8988T (cell line): ENCODE results near the gene MED13L.
"Not testable (repeated sequence)": the region's sequence is repeated elsewhere in the genome, so short reads cannot be mapped to it uniquely, and the experiment has no call there.

Experiments
- DNase-seq: peaks from one replicate; pipeline ENCODE4 v3.0.0; 2011

MED13L gene

DNA sequence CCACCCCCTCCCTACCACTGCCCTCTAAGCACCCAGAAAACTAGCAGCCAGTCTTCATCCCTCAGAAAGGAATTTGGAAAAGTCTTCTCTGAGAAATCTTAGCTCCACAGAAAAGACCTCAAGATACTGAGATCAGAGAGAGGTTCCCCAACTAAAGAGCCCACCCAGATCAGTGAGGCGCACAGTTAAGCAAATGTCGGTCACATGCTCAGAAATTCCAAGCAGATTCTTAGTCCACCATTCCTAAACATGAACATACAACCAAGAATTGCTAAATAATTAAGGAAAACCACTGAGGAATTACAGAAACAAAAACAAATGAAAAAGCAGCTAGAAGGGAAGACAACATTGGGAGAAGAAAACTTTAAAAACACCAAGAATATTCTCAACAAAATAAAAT, 32.3 kb downstream of the MED13L start:
- no peak for DNase-seq

DNA sequence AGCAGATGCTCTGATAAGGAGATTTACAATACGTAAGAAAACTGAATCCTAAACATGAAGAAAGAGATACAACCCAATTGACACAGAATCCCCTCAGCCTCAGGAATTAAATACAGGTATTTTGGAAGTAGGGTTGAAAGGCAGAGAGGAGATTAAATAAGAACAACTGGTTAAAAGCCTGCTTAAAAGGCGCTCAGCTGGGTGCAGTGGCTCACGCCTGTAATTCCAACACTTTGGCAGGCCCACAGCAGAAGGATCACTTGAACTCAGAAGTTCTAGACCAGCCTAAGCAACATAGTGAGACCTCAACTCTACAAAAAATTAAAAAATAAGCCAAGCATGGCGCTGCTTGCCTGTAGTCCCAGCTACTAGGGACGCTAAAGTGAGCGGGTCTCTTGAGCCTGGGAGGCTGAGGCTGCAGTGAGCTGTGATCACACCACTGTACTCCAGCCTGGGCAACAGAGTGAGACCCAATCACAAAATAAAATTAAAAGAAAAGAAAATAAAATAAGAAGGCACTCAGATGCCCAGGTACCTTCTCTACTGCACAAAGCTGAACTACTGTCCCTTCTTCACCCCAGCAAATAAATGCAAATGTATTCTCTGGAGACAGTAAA, 32.9 kb downstream of the MED13L start:
- DNase-seq, result no peak

DNA sequence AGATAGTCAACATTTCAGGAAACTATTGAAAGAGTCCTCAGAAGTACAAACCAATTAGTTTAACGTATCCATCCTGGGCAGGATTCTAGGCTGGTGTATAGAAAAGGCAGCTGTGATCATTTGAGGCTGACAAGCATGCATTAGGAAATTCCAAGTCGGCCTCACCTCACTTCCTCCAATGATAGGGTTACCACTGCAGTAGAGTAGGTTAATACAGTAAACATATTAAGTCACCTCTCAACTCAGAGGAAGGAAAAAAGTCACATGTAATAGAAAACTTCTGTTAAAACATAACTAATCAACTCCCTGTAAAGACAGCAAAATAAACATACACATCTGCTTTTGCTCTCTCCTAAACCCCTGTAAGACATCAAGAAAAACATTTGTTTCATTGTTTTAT, 33.5 kb downstream of the MED13L start:
- DNase-seq, result no peak

DNA sequence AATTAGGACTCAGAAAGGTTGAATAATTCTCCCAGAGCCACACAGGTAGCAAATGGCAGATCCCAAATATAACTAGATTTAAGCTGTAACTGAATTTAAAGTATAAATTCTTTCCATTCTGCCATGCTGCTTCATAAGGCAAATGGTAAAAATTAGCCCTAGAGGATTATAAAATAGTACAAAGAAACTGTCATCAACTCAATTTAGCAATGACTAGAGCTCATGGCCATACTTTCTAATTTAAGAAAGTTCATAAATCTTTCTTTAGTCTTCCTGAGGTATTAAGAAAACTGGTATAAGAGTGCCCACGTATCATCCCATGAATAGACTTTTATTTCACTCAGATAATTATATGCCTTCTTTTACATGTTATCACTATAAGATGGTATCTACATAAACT, 34.8 kb downstream of the MED13L start:
- DNase-seq, result no peak

DNA sequence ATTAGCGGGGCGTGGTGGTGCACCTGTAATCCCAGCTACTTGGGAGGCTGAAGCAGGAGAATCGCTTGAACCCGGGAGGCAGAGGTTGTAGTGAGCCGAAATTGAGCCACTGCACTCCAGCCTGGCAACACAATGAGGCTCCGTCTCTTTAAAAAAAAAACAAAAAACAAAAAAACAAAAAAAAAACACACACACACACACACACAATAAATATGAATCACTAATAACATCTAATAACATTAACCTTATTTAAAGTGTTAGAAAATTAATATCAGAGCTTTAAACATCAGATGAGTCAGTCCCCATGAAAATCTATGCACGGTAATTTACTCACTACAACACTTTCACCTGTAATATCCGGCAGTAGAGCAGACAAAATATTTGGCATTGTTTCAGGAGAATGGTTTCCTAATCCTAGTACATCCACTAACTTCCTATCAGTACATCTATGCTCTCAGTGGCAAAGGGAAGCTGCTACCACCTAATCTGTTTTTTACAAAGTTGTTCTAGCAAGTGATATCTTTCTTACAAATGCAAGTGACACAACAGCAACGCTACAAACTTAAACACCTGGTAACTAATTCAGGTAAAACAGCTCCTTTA, 36.2 kb downstream of the MED13L start:
- DNase-seq, result no peak

DNA sequence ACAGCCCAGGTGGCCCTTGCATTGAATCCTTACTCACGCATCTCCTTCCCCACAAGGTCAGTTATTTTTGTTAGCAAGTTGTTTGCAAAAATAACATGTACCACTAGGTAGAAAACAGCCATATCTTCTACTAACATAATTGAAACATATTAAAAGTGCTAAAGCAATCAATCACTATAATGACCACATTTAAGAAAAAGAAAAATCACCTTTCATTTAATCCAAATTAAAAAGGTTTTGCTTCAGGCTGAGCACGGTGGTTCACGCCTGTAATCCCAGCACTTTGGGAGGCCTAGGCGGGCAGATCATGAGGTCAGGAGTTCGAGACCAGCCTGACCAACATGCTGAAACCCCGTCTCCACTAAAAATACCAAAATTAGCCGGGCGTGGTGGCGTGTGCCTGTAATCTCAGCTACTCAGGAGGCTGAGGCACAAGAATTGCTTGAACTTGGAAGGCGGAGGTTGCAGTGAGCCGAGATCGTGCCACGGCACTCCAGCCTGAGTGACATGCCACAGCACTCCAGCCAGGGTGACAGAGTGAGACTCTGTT, 38.8 kb downstream of the MED13L start:
- not testable (repeated sequence) for DNase-seq

DNA sequence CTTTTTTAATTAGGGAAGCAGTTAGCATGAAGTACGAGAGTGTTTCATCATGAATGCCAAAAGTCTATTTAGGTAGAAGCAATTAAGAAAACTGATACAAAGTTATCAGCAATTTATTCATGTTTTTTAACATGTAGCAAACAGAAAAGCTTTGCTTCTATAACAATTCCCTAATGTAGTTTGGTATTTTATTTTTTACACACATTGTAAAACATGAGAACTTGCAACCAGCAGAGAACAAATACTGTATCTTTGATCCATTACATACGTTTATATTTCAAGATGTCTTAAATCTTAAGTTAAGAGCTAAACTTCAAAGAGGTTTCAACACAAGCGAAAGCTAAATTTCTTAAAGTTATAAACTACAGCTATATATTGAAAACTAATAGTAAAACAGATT, 39.3 kb downstream of the MED13L start:
- no peak for DNase-seq

DNA sequence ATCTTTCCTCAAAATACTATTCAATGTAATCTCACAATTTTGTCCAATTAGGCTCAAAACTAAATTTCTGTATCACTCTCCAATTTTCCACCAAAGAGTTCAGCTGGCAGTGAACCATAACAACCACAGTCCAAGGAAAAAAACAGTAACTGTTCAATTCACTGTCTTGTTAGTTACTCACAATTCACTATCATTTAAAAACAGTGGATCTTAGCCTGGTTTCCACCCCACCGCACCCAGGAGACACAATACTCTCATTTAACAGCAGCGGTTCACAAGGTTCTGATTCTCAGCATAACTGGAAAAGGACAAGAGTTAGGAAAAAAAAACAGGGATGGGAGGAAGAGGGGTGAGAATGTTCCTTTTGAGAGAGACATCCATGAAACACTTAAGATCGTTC, 40.5 kb downstream of the MED13L start:
- DNase-seq, result no peak

DNA sequence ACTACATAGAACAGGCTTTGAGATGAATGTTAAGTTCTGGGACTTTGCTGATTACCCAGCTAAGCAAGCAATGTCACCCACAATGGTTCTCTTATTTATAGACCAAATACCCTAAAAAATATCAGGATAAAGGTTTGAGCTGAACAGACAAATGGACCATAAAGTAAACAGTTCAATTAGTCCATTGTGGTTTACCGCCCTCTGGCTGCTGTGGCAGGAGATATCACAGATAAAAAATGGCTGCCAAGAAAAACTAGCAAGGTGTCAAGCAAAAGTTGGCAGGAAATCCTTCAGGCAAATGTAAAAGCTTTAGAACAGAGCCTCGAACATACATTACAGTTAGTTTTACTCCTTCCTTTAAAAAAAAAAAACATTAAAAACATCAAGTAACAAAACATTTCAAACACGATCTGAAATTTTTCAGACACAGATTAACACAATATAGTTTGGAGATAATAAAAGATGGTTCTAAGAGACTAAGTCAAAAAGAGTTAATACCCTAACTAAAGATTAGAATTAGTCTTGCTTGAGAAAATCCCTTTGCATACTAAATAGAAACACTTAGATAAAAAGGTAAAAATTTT, 41.3 kb downstream of the MED13L start:
- DNase-seq, result no peak

DNA sequence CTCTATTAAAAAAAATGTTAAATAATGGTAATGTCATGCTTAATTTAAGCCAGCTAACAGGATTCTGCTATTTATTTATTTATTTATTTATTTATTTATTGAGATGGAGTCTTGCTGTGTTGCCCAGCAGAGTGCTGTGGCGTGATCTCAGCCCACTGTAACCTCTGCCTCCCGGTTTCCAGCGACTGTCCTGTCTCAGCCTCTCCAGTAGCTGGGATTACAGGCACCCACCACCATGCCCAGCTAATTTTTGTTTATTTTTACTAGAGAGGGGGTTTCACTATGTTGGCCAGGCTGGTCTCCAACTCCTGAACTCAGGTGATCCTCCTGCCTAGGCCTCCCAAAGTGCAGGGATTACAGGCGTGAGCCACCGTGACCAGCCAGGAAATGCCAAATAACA, 43.3 kb downstream of the MED13L start:
- DNase-seq, result not testable (repeated sequence)

DNA sequence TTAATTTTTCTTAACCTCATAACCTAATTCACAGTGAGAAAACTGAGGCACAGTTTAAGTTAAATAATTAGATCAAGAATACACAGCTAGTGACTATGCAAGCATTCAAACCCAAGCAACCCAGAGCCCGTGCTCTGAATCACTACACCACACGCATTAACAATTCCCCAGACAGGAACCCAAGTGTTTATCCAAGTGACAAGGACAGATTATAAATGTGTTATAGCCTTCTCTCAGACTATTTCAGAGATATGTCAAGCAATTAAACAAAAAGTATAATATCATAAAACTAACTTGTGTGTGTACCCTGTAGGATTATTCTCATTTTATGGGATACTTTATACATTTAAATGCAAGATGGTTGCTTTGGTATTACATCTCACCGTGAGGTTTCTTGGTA, 43.8 kb downstream of the MED13L start:
- DNase-seq, result no peak

DNA sequence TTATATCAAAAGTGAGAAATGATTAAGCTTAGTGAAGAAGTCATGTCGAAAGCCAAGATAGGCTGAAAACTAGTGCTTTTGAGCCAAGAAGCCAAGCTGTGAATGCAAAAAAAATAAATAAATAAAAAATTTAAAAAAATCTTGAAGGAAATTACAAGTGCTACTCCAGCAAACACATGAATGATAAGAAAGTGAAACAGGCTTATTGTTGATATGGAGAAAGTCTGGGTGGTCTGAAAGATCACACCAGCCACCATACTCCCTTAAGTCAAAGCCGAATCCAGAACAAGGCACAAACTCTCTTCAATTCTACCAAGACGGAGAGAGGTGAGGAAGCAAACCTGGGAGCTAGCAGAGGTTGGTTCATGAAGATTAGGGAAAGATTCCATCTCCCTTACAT, 49.7 kb downstream of the MED13L start:
- no peak for DNase-seq

DNA sequence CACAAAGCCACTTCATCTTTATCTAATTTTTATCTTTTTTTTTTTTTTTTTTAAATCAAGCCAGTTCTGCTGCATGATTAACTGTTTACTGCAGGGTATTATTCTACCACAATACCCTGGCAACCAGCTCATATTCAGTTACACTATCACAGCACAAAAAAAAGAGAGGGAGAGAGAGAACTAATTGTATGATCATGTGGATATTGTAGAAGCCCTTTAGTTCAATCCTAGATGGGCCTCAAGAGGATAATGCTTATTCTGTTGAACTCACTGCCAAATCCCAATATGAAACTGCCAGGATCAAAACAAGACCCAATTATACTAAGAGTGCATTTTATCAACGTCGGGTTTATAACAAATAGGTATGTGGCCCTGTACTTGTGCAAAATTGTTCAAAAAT, 51.5 kb downstream of the MED13L start:
- DNase-seq, result no peak

DNA sequence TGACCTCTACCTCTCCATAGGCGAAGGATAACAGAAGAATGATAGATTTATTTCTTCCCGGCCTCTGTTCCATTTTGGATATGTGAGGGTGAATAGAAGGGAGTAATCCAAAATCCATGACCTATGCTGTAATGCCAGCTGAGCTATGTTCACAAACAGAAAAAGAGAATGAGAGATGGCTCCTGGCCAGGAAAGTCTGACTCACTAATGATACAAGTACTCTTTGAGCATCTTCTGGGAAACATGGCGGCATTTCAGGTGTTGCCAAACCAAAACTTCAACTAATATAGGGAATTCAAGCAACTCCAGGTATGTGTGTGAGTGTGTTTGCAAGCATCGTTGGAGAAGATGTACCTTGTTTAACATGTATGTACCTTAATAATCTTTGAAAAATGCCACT, 55.1 kb downstream of the MED13L start:
- DNase-seq, result no peak

DNA sequence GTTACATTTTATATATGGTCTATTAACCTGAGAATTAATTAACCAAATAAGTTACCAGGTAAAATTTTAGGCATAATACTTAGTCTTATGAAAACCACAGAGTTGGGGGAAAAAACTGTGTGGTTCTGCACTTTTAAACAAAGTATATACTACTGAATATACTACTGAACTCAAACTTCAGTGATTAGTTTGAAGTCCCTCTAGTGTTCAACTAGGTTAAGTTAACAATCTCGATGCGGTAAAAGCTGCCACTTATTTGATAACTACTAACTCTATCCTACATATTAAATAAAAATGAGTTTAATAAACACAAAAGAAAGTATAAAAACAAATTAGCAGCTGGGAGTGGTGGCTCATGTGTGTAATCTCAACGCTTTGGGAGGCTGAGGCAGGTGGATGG, 56.7 kb downstream of the MED13L start:
- no peak for DNase-seq

DNA sequence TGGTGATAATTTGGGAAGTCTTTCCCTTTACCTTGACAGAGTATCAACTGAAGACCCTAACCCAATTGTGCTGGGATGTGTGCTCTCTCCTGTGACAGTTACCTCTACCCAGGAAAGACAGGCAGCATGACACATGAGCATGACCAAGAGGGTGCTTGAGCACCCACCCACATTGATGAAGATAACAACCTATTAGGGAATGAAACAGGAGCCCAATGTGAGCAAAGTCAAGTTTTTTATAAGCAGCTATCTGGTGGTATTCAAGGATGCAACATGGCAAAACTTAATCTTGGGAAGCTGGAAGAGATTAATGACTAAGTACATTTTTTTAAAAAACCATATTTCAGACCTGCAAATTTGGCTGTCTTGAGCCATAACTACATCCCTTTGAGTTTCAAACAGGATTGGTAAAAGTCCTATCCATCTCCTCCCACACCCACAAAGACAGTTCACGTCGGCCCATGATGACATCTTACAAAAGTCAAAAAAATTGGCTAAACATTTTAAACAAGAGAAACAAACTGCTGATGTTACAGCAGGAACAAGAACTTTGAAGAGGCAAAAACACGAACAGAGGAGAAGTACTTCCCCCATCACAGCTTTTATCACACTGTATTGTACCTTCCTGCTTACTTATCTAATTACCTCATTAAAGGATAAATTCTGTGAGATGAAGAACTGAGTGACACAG, 60.3 kb downstream of the MED13L start:
- no peak for DNase-seq

DNA sequence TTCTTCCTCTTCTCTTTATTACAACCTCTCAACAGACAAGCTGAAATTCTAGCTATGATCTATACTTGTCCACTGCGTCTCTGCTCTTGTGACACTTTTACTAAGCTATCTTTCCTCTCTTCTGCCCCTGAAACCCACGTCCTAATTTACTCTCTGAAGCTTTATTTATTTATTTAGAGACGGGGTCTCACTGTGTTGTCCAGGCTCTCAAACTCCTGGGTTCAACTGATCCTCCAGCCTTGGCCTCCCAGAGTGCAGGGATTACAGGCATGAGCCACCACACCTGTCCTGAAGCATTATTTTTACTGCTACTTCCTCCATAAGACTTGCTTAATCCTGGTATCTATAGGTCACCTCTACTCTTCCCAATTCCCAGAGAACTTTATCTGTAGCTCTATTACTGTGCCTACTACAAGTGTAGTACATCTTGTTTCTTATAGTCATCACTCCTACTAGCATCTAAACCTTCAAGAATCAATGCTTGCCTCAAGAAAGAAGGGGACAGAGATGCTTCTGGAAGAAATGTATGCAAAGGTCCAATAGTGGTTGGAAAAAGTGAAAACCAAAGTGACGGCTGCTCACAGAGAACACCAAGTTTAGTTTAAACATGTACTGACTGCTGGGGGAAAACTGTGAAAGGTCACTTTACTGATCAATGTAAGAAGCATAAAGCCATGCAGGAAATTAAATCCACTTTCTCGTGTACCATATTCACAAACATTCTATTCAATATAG, 61.3 kb downstream of the MED13L start:
- no peak for DNase-seq

DNA sequence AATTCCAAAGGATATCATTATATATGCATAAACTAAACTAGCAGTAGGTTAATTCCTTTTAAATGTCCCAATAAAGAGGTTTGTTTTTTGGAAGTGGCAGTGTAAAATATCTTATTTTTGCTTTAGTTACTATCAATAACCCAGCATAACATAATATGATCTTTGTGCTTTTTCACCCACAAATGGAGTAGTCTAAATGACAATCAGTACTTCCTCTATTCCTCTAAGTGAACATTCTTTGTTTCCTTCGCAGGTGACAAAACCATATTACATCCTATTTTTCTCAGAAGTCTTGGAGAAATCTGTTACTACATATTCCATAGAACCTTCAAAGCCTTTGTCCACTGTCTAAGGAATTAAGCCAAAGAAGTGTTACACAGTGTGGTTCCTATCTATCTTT, 62.5 kb downstream of the MED13L start:
- DNase-seq, result no peak

DNA sequence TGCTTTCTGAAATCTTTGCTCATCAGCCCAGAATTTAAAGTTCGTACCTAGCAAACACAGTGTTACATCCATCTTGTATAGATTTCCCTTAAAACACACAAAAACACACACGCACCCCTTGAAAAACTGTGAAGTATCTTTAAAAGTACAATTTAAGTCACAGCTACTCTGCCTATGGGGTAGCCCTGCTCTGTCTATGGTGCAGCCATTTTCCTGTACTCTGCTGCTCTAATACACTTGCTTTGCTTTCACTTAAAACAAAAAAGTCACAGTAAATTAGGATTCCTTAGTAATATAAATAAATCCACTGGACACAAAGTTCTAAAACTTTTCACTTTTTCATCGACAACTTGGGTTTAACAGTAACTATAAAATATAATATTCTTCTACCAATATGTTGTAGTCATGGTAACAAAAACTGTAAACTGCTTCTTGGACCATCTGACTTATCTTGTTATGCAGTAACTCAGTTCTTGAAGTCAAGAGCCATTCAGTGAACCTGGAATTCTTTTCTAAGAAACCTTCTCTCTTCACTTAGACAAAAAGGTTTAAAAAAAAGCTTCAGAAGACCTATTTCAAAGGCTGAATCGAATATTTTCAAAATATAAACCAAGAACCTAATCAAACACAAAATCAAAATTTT, 63.5 kb downstream of the MED13L start:
- no peak for DNase-seq

DNA sequence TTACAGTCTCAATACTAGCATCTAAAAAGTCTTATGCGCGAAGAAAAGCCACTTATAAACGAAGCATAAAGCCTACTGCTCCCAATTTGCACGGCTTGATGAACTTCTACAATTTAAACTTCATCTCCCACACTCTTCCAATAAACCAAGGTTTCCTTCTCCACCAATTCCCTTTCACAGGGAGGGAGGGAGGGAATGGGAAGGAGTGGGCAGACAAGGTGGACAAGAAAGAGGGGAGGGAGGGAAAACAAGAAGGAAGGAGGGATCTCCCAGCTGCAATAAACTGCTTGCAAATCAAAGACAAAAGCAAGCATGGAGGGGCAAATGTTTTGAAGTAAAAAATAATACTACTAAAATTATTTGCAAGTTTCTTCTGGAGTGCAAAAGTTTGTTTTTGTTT, 64.5 kb downstream of the MED13L start:
- DNase-seq, result no peak

DNA sequence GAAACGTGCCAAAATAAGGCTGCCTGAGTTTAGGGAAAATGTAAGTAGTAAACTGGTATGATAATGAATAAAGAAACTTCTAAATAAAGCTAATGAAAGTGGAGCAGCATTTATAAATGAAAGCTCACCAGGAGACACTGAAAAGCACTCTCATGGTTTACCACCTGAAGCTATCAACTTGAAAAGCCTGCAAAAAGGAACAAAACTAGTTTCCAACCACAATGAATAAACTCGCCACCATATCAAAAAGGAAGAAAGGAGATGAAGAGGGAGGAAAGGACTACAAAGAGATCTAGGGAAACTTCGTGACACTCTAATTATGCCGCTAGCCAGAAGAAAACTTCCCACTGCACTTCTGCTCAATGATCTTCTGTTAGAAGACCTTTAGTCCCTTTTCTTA, 66.7 kb downstream of the MED13L start:
- no peak for DNase-seq

DNA sequence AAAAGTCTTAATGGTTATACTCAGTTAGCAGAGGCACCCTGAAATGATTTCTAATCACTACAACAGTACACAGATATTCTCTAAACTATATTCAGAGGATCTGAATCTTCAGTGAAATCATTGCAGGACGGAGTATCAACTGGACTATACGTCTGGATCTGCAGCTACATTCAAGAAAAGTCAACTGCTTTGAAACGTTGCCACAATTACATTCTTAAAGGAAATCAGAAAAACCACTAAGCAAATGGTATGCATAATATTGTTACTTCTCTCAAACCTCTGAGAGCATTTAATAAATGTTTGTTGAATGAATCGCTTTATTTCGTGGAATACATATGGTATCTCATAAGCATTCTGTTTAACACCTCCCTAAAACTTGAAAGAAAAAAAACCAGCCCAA, 67.4 kb downstream of the MED13L start:
- no peak for DNase-seq

DNA sequence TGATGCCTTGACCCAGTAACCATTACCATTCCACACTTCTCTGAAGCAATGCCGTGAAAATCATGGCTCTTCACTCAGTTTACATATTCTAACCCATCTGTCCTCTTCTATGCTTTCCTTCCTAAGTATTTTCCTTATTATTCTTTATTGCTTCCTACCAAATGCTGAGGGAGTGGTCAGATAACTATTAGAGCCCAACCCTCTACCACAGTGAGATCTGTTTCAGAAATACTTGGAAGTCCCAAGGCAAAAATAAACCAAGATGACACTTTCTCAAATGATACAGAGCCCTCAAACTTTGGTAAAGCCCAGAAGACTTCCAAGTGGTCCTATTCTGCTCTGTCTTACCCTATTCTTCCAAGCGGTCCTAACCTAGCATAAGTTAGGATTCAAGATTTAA, 68.0 kb downstream of the MED13L start:
- DNase-seq, result no peak
